Measurements from ENCODE around the gene SEPTIN1. TPM values are rescaled to one million over a fixed set of nuclear protein-coding genes. Genes with fewer than 3 reads are reported as not detected.
"Not testable (repeated sequence)": the region's sequence is repeated elsewhere in the genome, so short reads cannot be mapped to it uniquely, and the experiment has no call there.

Gene SEPTIN1
- total RNA-seq, 1 donor from 2014 or later: 0.25 TPM

DNA sequence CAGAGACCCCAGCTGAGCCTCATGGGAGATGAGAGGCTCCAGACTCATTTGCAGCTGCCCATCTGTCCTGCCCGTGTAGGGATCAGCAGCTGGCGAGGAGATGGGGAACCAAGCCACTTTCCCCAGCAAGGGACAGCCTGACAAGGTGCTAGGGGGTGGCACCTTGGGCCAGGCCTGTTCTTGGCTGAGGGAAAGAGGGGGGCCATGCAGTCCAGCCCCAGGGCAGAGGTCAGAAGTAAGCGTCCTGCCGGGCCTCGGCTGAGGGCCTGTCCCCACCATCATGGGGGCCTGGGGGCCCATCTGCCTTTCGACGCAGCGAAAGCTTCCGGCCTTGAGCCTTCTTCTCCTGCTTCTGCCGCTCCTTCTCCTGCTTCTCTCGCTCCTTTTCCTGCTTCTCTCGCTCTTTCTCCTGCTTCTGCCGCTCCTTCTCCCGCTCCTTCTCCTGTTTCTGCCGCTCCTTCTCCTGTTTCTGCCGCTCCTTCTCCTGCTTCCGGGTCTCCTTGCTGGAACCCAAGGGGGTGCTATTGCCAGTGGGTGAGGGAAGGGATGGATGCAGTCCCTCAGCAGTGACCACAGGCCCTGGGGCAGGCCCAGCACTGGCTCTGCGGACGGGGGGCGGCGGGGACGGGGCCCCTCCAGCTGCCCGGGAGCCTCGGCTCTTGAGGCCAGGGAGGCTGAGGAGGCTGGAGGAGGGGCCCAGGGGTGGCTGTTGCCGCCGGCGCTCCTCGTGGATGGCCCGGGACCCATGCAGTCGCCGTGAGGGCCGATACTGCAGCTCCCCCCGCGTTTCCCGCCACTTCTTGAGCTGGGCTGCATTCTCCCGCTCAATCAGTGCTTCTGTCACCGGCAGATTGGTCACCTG is 24.4 kb downstream of the SEPTIN1 start:
- DNase-seq (ENCODE audit: low read depth): no peak

DNA sequence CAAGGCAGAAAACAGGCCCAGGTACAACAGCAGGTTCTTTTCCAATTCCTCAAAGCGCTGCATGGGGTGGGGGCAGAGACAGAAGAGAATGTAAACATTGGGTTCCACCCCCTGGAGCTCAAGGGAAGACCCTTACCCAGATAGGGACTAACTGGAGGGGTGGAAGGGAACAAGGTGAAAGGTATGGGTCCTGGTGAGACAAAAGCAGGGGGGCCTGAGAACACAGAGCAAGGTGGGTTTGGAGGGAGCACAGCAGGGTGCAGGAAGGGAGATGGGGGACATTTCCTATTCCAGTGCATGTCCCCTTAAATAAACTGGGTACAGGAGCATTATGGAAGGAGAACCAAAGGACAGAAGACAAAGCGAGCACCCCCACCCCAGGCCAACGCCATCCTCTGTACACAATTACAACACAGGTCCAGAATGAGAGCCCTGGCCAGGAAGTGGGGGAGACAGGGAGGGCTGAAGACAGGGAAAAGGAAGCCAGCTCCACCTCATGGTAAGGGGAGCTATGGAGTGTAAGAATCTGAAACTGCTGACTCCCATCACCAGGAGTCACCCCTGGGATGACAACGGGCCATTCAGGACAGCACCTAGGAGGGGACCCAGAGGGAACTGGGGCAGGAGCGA is 25.2 kb downstream of the SEPTIN1 start:
- DNase-seq (ENCODE audit: low read depth): no peak

DNA sequence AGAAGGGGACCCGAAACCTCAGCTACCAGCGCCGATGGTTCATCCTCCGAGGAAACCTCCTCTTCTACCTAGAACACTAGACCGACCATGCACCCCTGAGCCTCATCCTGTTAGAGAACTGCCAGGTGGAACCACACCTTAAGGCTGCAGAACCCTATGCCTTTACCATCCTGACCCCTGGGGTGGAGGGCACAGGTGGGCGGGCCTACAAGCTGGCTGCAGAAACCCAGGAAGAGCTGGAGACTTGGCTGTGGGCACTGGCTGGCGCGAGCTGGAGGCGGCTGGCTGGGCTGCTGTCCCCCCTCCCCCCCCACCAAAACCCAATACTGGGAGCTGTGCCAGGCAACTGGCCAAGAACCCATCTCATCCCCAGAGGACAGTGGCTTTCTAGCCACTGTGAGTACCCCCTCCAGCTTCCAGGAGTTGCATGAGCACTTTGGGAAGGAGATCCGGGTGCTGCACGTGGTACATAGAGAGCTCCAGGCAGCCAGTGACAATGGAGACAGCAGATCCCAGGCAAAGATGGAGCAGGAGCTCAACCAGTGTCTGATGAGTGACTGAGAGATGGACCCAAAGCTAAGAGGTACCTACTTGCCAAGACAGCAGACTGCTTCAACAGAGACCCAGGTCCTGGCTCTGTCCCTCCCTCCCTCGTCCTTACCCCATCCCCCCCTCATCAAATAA is 25.8 kb downstream of the SEPTIN1 start:
- no peak for DNase-seq (ENCODE audit: low read depth)

DNA sequence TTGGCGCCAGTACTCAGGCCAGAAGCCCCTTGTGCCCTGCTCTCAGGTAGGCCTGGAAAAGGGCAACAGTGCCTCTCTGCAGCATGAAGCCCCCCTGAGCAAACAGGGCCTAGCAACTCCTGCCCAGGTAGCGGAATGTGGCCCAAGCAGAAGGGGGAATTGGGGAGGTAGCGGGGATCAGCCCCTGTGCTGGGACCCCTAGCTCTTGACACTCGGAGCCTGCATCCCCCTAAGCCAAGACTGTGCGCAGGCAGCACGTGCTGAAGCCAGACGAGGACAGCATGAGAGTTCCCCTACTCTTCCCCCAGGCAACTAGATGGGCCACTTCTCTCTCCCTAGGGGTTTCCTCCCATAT is 26.4 kb downstream of the SEPTIN1 start:
- no peak for DNase-seq (ENCODE audit: low read depth)

DNA sequence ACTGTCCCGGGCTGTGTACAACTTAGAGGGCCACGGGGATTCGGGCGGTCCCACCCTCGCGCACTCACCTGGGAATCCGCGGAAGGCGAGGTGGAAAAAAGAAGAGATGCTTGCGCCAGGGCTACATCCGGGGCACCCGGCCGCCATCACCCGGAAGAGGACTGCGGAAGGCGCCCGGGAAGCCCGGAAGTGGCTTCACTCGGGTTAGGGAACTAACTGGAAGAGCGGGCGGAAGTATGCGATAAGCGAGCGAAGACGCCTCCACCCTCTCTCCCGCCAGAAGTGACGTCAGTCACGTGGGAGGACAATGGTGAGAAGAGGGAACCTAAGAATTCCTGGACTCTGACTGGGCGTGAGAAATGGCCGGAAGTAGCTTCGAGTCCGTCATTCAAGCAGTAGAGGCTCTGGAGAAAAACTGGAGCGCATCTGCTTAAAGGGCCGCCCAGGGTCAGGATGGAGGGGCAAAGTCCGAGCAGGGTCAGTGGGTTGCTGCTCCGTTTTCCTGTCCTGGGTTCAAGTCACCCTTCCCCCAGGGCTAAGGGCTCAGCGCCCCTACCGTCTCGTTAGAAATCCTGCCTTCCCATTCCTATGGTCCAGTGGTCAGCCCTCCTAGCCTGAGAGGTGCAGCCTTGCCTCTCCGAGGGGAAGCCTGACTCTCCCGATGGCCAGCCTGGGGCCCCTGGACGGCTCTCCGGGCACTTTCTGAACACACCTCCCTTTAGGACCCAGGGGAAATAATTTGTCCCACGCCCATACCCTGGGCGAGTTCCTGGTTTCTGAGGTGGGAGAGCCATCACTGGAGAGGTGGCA is 27.0 kb downstream of the SEPTIN1 start, which contains the start of gene CD2BP2:
CD2BP2 (minus strand) TSS at position 165 of the 810 bp plus-strand sequence. CDS start 627 bp downstream, outside the sequence.
- peak; percentile 99 for DNase-seq (ENCODE audit: low read depth)

DNA sequence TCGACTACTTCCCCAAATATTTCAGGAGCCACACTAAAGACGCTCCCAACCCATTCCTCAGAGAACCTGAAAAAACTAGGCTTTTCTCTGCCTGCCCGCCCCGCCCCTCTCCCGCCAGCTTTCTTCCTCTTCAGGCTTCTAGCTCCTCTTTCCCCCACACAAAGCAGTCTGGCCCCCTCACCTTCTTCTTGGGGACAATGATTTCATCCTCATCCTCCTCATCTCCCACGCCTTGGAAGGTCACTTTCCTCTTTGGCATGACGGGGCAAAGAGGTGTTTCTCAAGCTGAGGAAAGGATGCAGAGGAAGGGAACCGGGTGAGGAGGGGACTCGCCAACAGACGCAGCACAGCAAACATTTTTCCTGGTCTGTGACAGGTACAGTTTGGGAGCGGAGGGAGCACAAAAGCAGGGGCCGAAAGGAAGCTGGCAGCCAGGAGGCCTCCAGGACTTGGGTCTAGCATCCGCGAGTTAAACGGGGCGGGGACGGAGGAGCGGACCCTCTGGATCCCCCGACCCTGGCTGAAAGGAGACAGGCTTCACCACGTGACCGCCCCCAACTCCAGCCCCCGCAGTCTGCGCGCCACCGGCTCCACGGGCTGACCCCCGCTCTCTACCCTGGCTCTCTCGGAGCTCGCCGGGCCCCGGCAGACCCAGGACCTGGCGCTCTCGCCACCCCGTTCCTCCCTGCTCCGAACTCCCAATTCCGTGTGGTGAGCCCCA is 27.8 kb downstream of the SEPTIN1 start:
- no peak for DNase-seq (ENCODE audit: low read depth)

DNA sequence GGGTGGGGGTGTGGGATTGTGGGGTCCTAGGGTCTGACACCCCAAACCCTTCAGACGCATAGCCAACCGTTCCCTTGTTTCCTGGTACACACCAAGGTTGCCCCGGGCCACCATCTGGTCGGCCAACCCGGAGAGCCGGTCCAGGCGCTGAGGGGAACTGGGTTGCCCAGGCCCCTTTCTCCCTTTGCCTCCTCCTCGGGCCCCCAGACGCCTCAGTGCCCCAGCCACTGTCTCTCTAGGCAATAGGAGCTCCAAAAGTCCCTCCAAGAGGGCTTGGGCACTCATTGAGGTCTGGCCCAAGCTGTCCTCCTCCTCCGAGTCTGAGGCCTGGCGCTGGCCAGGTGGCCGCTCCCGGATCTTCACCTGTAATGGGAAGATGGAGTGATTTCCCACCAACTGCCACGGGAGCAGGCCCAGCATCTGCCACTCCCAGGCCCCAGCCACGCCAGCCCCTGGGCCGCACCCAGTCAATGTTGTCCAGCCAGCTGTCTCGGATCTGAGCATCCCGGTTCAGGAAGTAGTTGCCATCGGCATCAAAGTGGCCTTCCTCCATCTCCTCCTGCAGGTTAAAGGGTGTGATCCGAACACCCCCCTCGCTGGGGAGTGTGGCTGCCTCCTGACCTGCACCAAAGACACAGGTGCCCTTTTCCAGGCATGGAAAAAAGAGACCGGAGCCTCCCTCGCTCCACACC is 28.8 kb downstream of the SEPTIN1 start:
- no peak for DNase-seq (ENCODE audit: low read depth)

DNA sequence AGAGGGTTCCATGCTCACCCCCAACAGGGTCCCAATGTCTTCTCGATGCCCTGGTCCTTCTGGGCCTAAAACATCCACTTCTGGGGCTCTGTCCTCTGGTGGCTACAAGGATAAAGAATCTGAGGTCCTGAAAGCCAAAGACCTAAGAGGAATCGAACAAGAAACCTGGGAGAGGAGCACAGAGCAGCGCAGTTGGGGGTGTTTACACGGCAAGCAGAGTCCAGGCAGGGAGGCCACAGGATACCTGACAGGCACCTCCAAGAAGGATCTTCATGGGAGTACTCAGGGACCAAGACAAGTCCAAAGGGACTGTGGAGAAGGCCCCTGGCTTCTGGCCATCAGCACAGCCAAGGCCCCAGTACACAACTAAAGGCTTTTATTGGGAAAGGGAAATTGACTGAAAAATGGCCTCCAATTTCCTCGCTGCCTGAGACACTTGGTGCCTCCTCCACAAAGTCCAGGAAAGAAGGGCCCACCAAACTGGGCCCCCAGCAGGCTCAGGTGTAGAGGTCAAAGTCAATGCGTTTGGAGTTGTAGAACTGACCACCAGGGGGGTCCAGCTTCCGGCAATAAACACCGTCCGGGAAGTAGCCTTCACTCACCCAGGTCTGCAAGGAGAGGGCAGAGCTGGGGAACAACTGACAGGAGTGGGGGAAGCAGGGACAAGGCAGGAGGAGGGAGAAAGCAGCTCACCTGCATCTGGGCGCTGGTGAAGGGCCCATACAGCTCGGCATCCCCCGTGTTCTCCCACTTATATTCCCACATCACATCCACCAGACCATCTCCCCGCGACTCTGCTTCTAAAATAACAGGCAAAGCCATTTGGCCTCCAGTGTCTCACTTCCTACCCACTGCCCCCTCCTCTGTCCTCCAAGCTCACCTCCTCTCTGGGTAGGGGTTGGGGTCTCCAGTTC is 29.6 kb downstream of the SEPTIN1 start:
- no peak for DNase-seq (ENCODE audit: low read depth)

DNA sequence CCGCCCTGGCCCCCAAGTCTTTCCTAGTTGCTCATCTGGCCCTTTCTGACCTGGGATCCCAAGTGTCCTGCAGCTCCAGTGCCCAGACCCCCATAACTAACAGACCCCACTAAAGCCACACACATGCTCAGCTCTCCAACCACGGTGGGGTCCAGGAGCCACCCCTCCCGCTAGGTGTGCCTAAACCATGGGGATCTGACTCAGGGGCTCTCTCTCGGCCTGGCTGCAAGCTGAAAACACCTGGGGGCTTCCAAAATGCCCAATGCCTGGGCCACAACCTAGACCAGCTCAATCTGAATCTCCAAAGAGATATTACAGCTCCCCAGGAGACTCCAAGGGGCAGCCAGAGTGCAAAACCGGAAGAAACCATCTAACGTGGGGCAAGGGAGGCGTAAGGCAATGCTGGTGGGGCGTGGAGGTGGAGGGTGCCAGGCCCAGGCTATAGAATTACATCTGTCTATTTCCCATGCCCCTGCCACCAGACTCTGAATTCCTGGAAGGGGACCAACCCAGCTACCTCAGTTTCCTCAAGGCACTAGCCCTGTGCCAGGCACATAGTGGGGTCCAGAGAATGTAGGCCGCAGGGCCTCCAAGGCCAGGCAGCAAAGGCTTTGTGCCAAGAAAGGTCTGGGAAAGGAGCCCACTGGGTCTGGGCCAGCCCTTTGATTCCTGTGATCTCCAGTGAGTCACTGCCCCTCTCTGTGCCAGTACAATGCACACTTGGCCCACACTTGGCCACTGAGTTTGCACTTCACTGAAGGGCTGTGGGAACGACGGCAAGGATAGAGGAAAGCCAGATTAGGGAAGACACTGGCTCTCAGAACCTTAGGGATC is 30.6 kb downstream of the SEPTIN1 start:
- peak; percentile 88 for DNase-seq (ENCODE audit: low read depth)

DNA sequence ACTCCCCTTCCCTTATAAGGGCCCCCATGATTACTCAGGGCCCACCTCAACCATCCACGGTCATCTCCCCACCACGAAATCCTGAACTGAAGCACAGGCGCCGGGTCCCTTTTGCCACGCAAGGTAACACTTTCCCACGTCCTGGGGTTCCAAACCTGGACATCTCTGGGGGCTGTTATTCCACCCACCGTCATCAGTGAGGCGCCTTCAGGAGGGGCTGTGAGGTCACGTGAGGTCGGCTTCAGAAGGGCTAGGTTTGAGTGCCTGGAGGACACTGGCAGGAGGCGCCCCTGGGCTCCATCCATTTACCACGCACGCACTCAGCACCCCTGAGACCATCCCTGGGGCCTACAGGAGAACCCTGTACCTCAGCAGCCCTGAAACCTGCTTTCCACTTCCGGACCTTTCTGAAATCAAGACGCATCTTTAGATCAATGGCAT is 31.3 kb downstream of the SEPTIN1 start:
- no peak for DNase-seq (ENCODE audit: low read depth)

DNA sequence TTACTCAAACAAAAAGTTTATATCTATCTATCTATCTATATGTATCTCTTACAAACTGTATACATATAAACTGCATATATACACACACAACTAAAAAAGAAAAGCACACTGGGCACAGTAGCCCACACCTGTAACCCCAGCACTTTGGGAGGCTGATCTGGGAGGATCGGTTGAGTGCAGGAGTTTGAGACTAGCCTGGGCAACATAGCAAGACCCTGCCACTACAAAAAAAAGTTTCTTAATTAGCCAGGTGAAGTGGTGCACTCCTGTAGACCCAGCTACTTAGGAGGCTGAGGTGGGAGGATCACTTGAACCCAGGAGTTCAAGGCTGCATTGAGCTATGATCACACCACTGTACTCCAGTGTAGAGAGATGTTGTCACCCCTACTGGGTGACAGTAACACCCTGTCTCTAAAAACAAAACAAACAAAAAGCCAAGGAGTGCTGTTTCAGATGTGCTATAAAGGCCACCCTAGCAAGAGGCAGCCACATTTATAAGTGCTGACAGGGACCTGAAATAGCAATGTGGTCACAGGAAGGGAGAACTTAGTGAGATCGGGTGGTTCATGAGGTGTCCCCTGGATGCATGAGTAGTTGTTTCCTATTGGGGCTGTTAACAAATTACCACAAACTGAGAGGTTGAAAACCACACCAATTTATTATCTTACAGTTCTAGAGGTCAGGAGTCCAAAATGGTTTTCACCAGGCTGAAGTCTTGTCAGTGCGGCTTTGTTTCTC is 32.1 kb downstream of the SEPTIN1 start:
- DNase-seq (ENCODE audit: low read depth): peak; percentile 86

DNA sequence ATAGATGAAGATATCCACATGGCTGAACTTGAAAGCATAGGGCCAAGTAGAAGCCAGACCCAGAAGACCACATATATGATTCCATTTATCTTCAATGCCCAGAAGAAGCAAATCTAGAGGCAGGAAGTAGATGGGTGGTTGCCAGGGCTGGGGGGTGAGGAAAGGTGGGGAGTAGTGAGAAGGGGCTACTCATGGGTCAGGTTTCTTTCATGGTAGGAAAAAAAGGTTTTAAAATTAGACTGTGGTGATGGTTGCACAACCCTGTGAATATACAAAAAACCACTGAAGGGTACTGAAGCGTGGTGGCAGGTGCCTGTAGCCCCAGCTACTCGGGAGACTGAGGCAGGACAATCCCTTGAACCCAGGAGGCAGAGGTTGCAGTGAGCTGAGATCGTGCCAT is 32.7 kb downstream of the SEPTIN1 start:
- peak; percentile 68 for DNase-seq (ENCODE audit: low read depth)

DNA sequence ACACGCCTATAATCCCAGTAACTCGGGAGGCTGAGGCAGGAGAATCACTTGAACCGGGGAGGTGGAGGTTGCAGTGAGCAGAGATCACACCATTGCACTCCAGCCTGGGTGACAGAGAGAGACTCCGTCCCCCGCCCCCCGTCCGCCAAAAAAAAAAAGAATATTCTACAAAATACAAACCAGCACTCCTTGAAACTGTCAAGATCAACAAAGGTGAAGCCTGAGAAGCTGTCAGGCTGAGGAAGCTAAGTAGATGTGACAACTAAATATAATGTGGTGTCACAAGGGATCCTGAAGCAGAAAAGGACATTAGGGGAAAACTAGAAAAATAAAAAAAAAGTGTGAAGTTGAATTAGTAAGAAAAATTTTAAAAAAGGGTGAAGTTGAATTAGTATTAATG is 33.4 kb downstream of the SEPTIN1 start:
- no peak for DNase-seq (ENCODE audit: low read depth)

DNA sequence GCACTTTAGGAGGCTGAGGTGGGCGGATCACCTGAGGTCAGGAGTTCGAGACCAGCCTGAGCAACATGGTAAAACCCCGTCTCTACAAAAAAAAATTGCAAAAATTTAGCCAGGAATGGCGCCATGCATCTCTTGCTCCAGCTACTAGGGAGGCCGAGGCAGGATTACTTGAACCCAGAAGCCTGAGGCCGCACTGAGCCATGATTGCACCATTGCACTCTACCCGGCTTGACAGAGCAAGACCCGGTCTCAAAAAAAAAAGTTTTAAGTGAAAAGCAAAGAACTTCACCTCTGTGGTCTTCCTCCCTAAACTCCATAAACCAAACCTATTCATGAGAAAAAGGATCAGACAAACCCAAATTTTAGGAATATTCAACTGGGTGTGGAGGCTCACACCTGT is 34.2 kb downstream of the SEPTIN1 start:
- no peak for DNase-seq (ENCODE audit: low read depth)

DNA sequence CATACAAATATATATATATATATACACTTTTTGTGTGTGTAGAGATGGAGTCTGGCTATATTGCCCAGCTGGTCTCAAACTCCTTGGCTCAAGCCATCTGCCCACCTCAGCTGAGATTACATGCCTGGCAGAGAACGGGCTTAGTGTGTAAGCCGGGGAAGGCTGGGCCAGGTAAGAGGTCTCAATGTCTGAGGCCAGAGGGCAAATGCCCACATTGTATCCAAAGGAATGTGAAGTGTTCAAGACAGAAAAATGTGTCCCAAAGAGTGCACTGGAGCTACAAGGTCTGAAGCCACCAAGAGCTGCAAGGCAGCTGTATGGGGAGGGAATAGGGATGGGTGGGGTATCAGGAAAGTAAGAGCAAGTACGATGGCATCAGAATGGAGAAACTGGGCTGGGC is 36.1 kb downstream of the SEPTIN1 start:
- no peak for DNase-seq (ENCODE audit: low read depth)

DNA sequence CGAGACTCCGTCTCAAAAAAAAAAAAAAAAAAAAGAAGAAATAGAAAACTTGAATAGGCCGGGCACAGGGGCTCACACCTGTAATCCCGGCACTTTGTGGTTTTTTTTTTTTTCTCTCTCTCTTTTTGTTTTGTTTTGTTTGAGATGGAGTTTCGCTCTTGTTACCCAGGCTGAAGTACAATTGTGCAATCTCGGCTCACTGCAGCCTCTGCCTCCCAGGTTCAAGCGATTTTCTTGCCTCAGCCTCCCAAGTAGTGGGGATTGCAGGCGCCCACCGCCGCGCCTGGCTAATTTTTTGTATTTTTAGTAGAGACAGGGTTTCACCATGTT is 38.9 kb downstream of the SEPTIN1 start:
- not testable (repeated sequence) for DNase-seq (ENCODE audit: low read depth)

DNA sequence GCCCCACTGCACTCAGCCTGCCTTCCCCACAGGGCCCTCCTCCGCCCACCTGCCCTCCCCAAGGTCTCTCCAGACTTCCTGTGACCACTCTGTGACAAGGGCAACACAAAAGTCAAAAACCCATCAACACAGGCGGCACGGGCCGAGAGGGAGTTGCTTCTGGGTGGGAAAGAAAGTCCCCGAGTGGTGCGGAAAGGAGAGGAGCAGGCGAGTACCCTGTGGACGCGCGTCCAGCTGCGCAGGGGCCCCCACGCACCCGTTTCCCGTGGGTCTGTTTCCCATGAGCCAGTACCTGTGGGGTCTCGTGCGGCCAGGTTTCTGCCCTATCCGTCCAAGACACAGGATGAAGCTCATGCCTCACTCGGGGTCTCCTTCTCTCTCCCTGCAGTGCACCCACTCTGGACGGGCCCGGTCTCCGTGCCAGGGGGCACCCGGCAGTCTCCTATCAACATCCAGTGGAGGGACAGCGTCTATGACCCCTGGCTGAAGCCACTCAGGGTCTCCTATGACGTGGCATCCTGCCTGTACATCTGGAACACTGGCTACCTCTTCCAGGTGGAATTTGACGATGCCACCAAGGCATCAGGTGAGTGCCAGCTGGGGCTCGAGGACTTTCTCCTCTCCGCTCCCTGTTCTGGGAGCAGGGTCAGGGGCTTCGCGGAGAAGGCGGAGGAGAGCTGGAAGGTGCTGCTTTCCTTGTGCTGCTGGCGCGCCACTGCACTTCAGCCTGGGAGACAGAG is 39.4 kb downstream of the SEPTIN1 start:
- DNase-seq (ENCODE audit: low read depth): no peak
